Measurements from ENCODE around the gene CRADD. TPM values are rescaled to one million over a fixed set of nuclear protein-coding genes. Genes with fewer than 3 reads are reported as not detected.

Gene CRADD
- total RNA-seq, 1 donor from 2014 or later, result 9.8 TPM

- H3K9me3 Mint-ChIP-seq, result no peaks in the 10 kb centered on the region
- H3K27ac Mint-ChIP-seq (ENCODE audit: unreplicated experiment), result no peak overlapping the region
Measured at GRCh38 chr12:93683410-93683809, 6.2 kb downstream of the CRADD start.

DNA sequence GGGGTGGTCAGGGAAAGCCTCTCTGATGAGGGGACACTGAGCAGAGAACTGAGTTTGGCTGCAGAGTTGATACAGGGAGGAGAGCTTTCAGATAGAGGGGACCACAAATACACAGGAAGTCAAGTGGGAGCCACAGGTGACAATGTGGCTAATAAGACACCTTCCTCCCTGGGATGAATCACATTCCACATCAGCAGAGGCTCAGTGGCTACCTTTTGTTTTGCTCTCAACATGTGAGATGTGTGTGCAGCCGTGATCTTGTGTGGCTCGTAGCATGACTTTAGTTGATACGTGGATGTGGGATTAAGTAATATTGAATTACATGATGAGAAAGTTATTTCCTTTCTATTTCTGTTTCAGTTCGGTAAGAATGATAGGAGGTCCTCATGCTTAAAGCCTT lies 7.5 kb downstream of the CRADD start:
- H3K27ac Mint-ChIP-seq (ENCODE audit: unreplicated experiment), result no peak overlapping the region
- no peak for DNase-seq (ENCODE audit: low read depth, low spot score)
- no peak overlapping the region for H3K4me3 Mint-ChIP-seq
- peaks cover 3% of the 10 kb centered on the region for H3K4me1 Mint-ChIP-seq
- no peaks in the 10 kb centered on the region for H3K9me3 Mint-ChIP-seq
- TF ChIP-seq, protein P1, sequence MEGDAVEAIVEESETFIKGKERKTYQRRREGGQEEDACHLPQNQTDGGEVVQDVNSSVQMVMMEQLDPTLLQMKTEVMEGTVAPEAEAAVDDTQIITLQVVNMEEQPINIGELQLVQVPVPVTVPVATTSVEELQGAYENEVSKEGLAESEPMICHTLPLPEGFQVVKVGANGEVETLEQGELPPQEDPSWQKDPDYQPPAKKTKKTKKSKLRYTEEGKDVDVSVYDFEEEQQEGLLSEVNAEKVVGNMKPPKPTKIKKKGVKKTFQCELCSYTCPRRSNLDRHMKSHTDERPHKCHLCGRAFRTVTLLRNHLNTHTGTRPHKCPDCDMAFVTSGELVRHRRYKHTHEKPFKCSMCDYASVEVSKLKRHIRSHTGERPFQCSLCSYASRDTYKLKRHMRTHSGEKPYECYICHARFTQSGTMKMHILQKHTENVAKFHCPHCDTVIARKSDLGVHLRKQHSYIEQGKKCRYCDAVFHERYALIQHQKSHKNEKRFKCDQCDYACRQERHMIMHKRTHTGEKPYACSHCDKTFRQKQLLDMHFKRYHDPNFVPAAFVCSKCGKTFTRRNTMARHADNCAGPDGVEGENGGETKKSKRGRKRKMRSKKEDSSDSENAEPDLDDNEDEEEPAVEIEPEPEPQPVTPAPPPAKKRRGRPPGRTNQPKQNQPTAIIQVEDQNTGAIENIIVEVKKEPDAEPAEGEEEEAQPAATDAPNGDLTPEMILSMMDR (conservative IDR thresholded peaks at IDR 0.05), result no peak
- no peaks in the 10 kb centered on the region for H3K27me3 Mint-ChIP-seq (ENCODE audit: low read depth)
- H3K36me3 Mint-ChIP-seq (ENCODE audit: low read depth), result peaks cover under 1% of the 10 kb centered on the region

More at GRCh38 chr12:93683410-93683809, 6.2 kb downstream of the CRADD start:
- H3K4me1 Mint-ChIP-seq, result peaks cover 8% of the 10 kb centered on the region
- TF ChIP-seq, protein P1 (conservative IDR thresholded peaks at IDR 0.05), result no peak
- DNase-seq (ENCODE audit: low read depth, low spot score), result no peak
- H3K36me3 Mint-ChIP-seq (ENCODE audit: low read depth), result peaks cover 3% of the 10 kb centered on the region
- no peaks in the 10 kb centered on the region for H3K27me3 Mint-ChIP-seq (ENCODE audit: low read depth)
- H3K4me3 Mint-ChIP-seq, result no peak overlapping the region

DNA sequence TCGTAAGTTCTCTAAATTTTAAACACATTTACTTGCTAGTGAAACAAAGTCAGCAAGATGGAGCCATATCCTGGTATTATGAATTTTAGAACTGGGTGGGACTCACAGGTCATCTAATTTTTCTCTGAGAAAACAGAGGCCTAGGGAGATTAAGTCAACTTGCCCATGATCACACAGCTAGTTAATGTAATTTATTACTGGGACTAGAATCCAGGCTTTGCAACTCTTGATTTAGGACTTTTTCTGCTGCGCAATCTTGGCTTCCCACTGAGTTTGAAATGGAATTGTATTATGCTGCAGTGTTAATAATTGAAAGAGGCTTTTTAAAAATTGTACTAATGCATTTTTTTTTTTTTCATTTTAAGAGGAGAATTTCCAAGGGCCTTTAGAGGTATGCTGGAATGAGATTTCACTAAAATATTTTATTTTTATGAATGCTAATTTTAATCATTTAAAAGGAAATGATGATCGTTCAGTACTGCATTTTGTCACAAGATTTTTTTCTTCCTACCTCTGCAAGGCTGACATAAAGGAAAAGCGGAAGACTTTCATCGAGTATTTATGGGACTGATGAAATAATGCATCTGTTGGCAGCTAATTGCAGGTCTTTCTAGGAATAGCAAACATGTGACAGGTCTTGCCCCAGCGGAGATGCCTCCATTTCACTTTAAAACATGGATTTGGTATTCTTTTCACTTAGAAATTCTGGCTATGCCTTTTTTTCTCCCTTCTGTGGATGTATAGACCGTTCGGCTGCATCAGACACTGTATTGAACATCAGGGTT lies 9.6 kb downstream of the CRADD start:
- no peaks in the 10 kb centered on the region for H3K4me1 Mint-ChIP-seq
- no peaks in the 10 kb centered on the region for H3K36me3 Mint-ChIP-seq (ENCODE audit: low read depth)

DNA sequence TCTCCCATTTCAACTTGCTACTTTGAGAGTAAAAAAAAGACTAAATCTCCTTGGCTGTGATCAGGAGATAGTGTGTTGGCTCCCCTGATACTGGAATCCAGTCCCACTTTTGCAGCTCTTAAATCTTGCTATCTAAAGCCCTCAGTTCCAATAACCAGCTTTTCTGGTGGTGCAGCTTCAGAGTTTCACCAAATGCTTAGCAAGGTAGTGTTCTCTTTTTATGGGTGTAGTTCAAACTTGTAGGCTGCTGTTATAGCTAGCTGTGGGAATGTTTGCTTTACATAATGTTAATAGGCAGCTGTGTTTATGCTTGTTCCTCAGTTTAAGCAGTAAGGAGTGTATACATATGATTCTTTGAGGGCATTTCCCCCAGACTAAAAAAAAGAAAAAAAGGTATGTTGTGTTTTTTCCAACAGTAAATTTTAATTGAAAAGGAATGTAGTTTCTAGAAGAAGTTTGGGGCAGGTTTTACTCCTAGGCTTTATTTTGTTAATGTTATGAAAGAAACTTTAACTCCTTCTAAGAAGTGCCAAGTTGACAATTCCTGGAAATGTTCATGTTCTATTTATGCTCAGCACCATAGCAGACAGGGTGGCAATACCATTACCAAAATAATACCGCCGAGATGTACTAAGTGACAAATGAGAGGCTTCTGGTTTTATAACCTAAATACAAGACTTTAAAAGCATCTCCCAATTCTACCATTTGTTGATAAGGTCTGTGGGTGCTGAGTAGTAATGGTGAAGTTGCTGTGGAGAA lies 12.1 kb downstream of the CRADD start:
- DNase-seq (ENCODE audit: low read depth, low spot score), result no peak
- Mint-ChIP-seq H3K9me3 (peaks cover 8% of the 10 kb centered on the region), H3K27ac (ENCODE audit: unreplicated experiment) (no peak overlapping the region), H3K4me3 (no peak overlapping the region), H3K27me3 (ENCODE audit: low read depth) (no peaks in the 10 kb centered on the region), H3K4me1 (no peaks in the 10 kb centered on the region), H3K36me3 (ENCODE audit: low read depth) (peaks cover 8% of the 10 kb centered on the region)
- TF ChIP-seq, protein P1 (conservative IDR thresholded peaks at IDR 0.05), result no peak

More for the DNA sequence above, 9.6 kb downstream of the CRADD start:
- H3K27me3 Mint-ChIP-seq (ENCODE audit: low read depth), result no peaks in the 10 kb centered on the region
- TF ChIP-seq, protein P1 (conservative IDR thresholded peaks at IDR 0.05), result no peak
- no peak overlapping the region for H3K27ac Mint-ChIP-seq (ENCODE audit: unreplicated experiment)
- no peak overlapping the region for H3K4me3 Mint-ChIP-seq
- DNase-seq (ENCODE audit: low read depth, low spot score), result no peak
- H3K9me3 Mint-ChIP-seq, result no peaks in the 10 kb centered on the region

GRCh38 chr12:93696462-93696861 lies 19.3 kb downstream of the CRADD start:
- no peak for DNase-seq (ENCODE audit: low read depth, low spot score)
- H3K4me1 Mint-ChIP-seq, result peaks cover 10% of the 10 kb centered on the region
- H3K36me3 Mint-ChIP-seq (ENCODE audit: low read depth), result peaks cover 9% of the 10 kb centered on the region
- no peak overlapping the region for H3K4me3 Mint-ChIP-seq
- H3K9me3 Mint-ChIP-seq, result peaks cover 11% of the 10 kb centered on the region
- H3K27ac Mint-ChIP-seq (ENCODE audit: unreplicated experiment), result no peak overlapping the region
- no peaks in the 10 kb centered on the region for H3K27me3 Mint-ChIP-seq (ENCODE audit: low read depth)
- TF ChIP-seq, protein P1 (conservative IDR thresholded peaks at IDR 0.05), result no peak
